T-helper 1 cell treated with Interleukin-12 subunit alpha and Interleukin-12 subunit beta and Interleukin-4 antibody, amounts not matched to agents 30 ng/mL and 1 ng/mL, for 36 hours (primary cell): ENCODE data around the gene TTC34. TPM values are rescaled to one million over a fixed set of nuclear protein-coding genes. Genes with fewer than 3 reads are reported as not detected.

Experiments used
- intact Hi-C: fragments of 100-400 bp; cut with micrococcal nuclease; formaldehyde crosslinking; loops from one replicate; pipeline ENCODE4 v1.15.1; 2024
- total RNA-seq: library from RNA; stranded (reverse); gene quantifications from 2 replicates; pipeline ENCODE4 v1.2.3, GENCODE V29; 2022

Gene TTC34
- total RNA-seq, 1 donor from 2014 or later, result 2.3 TPM

DNA sequence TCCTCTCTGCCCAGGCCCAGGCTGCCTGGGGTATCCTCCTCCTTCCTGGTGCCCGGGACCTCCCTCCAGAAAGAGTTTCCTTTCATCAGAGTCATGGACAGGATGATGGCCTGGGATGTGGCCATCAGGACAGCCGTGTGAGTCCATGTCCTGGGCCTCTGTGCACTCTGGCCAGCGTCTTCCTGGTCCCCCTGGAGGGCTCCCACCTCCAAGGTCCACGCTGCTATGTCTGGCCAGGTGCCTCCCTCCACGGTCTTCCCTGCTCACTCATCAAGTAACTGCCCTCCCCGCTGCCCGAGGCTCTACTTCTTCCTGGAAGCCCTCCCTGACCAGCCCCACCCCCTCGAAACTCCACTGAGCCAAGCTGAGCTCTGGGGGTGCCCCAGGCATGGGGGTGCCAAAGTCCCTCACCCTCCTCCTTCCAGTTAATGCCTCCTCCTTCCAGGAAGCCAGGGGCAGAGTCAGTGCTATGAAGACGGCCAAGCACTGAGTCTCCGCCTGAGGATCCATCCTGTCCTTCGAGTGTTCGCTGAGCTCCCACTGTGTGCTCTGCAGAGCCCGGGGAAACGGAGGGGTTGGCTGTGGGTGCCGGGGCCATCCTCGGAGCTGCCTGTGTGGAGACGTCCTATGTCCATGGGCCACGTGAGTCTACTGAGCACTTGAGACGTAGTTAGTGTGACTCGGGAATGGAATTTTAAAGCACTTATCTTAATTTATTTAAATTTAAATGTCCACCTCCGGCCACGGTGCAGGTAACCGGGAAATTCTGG, 28.5 kb upstream of the TTC34 start:
- intact Hi-C loops, result no loop called here

DNA sequence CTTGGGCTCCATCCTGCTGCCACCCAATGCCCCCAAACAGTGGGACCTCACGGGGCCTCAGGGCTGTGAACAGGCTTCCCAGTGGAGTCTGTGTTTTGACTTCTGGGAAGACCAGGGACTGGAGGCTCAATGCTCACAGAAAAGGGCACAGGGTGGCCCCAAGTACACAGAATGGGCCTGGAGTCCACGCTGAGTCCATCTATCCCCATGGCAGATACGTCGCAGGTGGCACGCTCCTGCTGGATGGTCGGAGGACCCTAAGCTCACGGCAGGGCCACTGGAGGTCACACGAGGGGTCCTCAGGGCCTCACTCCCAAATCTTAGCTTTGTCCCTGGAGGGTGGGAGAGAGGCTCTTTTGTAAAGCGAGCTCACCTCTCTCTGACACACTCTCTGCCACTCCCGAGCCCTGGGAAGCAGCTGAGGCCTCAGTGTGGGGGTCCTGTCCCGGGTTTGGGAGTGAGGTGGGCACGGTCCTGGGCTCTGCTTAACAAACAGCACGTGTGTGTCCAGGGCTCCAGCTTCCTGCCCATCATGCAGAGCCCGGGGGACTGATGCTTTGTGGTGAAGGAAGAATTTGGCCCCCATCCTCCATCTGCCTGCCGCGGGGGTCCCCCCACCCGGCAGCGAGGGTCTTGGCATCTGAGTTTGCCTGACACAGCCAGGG, 27.2 kb upstream of the TTC34 start:
- intact Hi-C loops, result no loop called here

DNA sequence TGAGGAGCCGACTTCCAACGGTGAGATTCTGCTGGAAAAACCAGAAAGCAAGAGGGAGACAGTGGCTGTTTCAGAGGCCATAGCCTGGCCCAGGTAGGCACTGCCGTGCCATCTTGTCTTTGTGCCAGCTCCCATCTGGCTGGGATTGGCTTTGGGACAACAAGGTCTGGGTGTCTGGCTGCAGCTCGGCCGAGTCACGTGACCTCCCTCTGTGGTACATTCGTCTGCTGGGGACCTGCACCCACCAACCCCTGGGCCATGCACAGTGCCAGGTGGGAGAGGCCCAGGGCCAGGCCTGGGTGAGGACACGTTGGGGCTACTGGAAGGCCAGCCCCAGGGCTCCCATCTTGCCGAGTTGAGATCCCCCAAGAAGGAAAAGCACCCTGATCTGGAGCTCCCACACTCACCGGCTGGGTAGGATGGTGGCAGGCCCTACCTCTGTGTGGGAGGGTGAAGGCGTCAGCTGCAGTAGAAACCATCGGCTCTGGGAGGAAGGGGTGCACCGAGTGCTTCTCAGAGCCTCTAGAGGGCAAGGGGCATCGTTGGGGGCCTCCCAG, 25.3 kb upstream of the TTC34 start:
- intact Hi-C loops, result no loop called here

DNA sequence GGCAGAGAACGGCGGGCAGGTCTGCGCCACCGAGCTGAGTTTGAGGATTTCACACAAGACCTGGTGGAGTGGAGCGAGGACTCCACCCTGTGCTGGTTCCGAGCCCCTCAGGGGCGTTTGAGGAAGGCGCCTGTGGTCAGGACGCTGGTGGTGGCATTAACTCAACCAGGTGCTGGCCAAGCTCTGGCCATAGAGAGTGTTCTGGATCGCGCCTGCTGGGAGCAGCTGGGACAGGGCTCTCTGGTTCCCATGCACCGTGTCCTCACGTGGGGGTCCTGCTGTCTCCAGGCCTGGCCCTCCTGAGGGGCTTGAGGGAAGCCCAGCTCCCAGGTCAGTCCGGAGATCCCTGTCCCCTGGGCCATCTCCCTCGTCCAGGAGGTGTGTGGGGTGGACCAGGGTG, 24.8 kb upstream of the TTC34 start:
- intact Hi-C loops, result no loop called here

DNA sequence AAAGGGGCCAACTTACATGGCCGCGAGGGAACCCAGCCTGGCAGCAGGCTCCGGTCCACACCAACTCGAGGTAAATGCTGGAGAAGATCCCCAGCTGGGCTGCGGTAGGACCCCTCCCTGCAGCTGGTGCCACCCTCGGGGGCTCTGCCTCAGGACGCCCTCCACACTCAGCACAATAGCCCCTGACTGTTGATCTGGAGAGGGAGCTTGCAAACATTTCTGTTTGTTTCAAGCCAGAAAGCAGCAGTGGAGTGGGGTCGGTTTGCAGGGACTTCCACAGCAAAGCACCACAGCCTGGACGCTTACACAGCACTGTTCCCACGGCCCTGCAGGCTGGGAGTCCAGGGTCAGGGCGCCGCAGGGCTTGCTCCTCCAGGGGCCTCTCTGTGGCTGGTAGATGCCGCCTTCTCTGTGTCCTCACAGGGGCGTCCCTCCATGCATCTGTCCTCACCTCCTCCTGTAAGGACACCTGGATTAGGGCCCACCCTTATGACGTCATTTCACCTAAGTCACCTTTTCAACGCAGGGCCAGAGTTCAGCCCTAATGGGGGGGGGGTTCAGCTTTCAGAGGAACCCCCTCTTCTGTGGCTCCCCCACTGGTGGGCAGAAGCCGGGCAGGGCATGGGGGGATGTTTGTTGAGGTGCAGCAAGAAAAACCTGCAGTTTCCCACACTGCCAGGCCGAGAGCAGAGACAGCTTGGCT, 24.1 kb upstream of the TTC34 start:
- intact Hi-C loops, result no loop called here

DNA sequence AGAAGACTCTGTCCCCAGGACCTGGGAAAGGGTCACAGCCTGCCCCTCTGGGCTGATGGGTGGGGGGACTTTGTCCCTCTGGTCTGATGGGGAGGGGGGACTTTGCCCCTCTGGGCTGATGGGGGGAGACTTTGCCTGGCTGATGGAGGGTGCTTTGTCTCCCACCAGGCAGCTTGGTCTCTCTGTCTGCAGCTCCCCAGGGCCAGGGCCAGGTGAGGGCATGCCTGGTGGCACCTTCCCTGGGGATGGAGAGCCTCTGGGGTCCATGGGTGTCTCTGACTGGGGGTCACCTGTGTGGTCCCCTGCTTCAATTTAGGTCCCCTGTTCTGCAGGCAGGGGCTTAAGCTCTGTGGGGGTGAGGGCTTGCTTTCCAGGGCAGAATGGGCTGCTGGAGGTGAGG, 23.5 kb upstream of the TTC34 start:
- intact Hi-C loops, result no loop called here

DNA sequence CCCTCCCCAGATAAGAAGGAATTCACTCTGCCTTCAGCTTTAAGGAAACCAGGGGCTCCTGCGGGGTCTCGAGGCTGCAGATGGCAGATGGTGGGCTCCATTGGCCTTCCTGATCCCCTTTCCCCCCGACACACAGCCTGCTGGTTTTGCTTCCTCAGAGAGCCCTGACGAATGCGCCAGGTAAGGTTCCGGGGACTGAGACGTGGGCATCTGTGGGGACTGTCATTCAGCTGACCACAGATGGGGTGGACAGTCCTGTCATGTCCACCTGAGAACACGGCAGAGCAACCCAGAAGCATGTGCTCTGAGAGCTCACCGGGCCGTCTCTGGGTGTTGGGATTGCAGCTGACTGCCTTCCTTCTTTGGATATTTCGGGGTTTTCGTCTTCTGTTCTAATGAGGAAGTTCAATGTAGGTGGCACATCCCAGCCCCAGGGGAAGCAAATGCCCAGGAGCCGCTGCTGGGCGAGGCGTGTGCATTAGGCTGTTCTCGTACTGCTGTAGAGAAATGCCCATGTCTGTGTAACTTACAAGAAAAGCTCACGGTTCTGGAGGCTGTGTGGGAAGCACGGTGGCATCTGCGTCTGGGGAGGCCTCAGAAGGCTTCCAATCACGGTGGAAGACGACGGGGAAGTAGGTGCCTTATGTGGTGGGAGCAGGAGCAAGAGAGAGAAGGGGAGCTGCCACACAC, 22.6 kb upstream of the TTC34 start:
- intact Hi-C loops, result no loop called here

DNA sequence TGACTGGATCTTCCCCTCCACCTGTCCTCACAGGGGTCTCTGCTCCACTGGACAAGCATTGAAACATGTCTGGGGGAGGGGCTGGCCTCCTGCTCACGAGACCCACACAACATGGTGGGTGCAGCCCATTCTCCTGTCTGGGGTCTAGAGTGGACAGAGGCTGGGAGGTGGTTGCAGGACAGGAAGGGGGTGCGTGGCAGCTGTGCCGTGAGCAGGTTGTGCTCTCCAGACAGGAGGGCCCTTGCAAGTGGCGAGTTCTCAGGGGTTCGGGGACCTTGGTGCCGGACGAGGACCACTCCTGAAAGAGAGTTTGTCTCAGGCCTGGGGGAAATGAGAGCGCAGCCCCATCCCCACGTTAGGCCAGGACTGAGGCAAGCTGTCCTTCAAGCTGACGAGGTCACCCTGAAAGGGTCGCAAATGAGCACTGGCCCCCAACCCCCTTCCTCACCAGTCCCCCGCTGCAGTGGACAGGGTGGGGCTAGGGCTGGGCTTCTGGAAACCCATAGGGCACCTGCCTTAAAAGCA, 21.2 kb upstream of the TTC34 start:
- intact Hi-C loops, result no loop called here

DNA sequence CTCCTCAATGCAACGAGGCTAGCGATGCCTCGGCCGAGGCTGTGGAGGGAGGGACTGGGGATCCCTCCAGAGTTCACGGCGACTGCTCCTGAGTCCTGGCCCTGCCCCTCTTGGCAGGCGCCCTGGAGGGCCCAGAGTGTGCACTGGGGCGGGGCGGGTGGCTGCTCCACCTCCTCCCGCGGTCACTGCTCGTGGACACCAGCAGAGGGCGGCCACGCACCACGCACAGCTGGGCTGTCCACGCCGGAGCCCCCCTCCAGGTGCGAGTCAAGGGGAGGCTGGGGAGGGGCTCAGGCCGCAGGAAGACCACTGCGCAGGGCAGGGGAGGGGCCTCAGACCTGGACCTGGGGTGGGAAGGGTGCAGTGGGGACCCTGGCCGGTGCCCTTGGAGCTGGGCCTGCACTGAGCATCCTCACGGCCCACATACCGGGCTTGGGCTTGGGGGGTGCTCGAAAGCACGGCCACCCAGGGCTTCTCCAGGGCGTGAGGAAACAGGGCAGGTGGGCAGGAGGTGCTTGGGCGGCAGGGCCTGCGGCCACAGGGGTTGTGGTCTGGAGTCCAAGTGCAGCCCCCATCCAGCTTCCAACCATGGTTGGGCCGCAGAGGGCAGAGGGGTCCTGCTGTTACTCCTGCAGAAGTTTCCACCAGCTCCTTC, 20.6 kb upstream of the TTC34 start:
- intact Hi-C loops, result no loop called here

DNA sequence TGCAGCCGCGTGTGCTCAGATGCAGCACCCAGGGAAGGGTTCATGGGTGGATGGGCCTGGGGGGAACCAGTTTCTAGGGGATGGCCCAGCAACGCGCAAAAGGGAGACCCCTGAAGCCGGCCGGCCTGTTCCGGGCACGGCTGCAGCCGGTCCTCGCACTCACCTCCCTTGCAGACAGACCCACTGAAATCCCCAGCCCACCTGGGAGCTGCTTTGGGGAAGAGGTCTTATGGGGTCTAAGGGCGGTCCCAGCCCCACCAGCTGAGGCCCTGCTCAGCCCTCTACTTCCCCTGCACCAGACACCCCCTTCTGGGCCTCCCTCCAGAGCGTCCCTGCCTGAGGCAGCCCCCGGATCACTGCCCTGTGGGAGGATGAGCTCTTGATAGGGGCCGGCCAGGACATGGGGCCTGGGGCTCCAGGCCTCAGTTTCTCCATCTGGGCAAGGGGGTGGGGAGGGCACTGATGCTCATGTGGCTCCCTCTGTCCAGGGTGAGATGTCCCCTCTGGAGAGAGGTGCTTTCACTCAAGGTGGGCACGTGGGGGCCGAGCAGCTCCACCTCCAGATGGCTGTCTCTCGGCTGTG, 20.0 kb upstream of the TTC34 start:
- intact Hi-C loops, result no loop called here

DNA sequence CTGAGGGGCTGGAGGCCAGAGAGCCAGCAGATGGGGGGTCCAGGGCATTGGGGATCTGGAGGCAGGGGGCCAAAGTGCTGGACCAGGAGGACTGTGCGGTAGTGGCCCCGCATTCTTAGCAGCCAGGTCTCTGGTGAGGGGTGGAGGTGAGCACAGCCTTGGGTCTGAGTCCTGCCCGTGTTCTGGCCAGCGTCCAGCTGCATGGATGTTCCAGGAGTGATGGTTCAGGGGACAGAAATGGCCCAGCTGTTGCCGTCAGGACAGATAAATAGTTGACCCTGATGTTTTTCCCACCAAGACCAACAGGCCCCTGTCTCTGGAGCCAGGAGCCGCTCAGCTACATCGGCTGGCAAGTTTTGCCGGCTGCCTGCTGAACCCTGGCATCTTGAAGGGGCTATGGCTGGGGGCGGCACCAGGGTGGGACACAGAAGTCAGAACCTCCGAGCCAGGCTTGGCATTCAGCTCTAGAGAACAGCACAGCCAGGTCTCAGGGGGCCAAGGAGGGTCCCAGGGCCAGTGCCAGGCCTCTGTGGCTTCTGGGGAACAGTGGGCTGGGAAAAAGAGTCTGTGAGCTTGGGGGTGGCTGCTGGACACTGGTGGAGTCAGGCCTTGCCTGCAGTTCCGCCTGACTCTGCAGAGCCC, 19.4 kb upstream of the TTC34 start:
- intact Hi-C loops, result no loop called here

DNA sequence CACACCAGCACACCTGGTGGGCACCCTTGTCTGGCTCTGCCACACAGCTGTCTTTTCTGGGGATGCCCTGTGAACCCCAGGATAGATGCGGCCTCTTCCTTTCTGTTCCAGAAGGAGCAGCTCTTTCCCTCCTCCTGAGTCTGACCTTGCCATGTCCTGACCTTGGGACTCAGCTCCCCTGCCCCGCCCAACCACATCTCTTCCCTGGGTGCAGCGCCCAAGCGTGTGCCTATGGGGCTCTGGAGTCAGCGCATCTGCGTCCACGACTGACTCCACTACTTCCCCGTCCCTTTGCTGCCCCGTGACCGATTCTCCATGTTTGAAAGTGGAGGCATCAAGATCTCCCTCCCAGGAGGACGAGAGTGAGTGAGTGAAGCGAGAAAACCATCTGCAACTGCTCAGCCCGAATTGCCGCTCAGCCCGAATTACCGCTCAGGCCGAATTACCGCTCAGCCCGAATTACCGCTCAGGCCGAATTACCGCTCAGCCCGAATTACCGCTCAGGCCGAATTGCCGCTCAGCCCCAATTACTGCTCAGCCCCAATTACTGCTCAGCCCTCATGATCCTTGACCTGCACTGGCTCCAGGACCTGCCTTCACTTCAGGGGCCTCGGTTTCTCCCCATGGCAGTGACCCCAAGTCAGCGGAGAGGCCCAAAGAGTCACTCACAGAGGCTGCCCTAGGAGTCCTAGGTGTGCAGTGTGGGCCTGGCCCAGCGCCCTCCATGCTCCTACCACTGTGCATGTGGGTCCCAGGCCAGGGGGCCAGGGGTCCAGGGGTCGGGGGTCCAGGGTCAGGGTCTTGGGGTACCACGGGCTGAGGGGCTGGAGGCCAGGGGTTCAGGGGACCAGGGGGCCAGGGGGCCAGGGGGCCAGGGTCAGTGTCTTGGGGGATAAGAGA, 18.6 kb upstream of the TTC34 start:
- intact Hi-C loops, result no loop called here

DNA sequence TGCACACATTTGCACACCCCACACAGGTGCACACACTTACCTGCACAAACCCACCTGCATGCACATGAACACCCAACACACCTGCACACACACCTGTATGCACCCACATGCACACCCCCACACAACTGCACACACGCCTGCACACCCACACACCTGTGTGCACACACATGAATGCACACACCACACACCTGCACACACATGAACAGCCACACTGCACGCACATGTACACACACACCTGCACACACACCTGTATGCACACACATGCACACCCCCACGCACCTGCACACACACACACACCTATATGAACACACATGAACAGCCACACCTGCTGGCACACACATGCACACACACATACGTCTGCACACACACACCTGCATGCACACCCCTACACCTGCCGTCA, 17.9 kb upstream of the TTC34 start:
- intact Hi-C loops, result no loop called here

DNA sequence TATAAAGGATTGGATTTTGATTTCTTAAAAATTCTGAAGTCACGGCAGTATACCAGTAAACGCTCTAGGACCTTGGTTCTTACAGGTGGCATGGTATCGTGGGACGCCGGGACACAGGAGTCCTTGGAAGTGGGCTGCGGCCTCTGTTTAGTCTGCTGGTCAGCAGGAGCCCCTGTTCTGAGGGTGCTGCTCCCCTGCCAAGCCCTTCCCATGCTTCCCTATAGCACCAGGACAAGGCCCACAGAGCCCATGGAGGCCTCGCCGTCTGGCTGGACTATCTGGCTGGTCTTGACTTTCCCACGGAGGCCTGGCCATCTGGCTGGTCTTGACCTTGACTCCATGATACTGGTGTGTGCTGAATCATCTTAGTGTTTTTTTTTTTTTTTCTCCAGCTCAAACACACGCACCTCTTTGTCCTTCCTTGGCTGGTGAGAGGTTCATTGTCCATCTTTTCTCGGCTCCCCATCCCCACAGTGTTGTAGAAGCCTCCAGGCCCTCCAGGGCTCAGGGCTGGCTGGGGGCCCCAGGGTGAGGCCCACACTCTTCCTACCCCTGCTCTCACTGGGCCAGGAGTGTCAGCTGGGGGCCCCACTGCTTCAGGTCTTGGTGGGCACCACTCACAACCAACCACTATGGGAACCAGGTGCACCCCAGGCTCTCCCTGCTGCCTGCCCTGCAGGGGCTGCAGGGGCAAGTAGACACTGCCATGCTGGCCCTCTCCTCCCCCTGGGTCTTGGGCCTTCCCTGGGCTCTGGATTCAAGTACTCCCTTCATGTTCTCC, 16.5 kb upstream of the TTC34 start:
- intact Hi-C loops, result no loop called here

DNA sequence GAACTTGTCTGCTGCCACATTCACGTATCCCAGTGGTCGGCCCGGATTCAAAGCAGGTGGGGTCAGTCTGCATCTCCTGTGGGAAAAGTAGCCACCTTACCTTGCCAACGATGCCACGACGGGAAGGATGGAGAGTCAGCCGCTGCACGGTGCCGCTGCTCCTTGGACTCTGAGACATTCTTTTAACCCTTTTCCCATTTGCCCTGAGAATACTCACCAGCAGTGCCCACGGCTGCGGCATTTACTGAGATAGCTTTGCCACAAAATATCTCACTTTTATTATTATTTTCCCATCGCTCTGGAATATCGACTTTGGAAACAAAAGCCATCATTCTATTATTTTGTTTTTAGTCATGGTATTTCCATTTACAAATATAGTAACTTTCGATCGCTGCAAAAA, 15.3 kb upstream of the TTC34 start:
- intact Hi-C loops, result no loop called here

DNA sequence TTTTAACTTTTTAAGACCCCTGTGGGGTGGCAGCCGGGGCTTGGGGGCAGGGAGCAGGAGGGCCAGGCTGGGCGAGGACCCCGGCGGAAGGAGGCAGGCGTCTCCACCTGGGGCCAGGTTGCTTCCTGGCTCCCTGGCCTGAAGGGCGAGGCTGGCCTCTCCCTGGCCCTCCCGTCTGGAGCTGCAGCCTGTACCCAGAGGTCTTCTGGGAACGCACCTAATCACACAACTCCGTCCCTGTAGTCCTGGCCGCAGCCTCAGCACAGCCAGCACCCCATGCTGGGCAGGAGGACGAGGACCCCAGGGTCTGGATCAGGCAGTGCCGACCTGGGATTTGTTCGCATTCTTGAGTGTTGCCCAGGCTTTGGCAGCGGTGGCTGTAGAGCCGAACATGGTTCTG, 14.1 kb upstream of the TTC34 start:
- intact Hi-C loops, result no loop called here

DNA sequence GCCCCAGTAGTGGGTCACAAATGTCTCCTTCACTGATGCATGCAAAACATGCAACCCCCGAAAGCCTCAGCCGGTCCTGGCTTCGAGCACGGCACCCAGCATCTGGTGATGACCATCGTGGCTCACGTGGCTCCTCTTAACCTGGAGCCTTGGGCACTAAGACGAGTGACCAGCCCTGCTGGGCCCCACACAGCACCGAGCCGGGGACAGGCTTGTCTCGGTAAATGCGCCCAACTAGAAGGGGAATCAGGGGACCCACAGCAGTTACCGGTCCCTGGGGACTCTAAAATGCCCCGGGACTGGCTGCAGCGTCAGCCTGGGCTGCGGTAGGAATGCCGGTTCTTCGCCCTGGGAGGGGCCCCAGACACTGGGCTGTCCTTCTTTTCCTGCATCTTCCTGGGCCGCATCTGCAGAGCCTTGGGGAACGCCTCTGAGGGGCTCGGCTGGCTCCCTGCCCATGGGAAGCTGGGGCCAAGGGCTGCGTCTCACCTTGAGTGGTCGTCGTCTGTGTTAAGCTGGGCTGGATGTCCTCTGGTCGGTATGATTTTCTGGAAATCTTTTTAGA, 13.1 kb upstream of the TTC34 start:
- intact Hi-C loops, result no loop called here
